H1 (cell line): Measurements from ENCODE around the gene GNL2. TPM values are rescaled to one million over a fixed set of nuclear protein-coding genes. Genes with fewer than 3 reads are reported as not detected.
"Not testable (repeated sequence)": the region's sequence is repeated elsewhere in the genome, so short reads cannot be mapped to it uniquely, and the experiment has no call there.

Experiments used
- CTCF ChIA-PET: fragments of 300-600 bp; sonication (Branson Sonifier 250); formaldehyde crosslinking; loops from one replicate; lab custom pipeline; 2021; ENCODE audit not compliant: partially characterized antibody; lab: Charles Lee
- POLR2A ChIA-PET: fragments of 300-600 bp; sonication (Branson Sonifier 250); formaldehyde crosslinking; loops from one replicate; lab custom pipeline; 2021; ENCODE audit warnings: inconsistent platforms; ENCODE audit not compliant: partially characterized antibody; lab: Charles Lee
- DNase-seq, 2 experiments: peaks; one replicate each; pipeline versions ENCODE4 v3.0.0 to v3.0.0-alpha.2; 2010 to 2022; ENCODE audit warnings: low spot score in 2 of 2, low read depth in 1 of 2, mixed read lengths in 1 of 2
- FAIRE-seq: peaks from 2 replicates; lab custom pipeline; 2011; peaks lifted over from hg19 to GRCh38; lab: Jason Lieb, UNC
- H2AFZ ChIP-seq: 2 replicates; pipeline ENCODE4 v1.8.1; 2012; ENCODE audit warnings: low read length, inconsistent platforms
- H2AK5ac ChIP-seq: 2 replicates; pipeline ENCODE4 v1.6.1; 2013; ENCODE audit warnings: low read depth, low read length
- H2BK120ac ChIP-seq: replicated peaks from 2 replicates; pipeline ENCODE3; 2013; ENCODE audit warnings: low read depth, low read length, inconsistent platforms
- H2BK12ac ChIP-seq: 2 replicates; pipeline ENCODE4 v1.6.1; 2013; ENCODE audit warnings: low read depth, low read length
- H2BK15ac ChIP-seq: 2 replicates; pipeline ENCODE4 v1.6.1; 2013; ENCODE audit warnings: low read length
- H2BK20ac ChIP-seq: 2 replicates; pipeline ENCODE4 v1.6.1; 2013; ENCODE audit warnings: low read length
- H2BK5ac ChIP-seq: 2 replicates; pipeline ENCODE4 v1.6.1; 2013; ENCODE audit warnings: low read depth, low read length
- H3K14ac ChIP-seq: 2 replicates; pipeline ENCODE4 v1.6.1; 2013; ENCODE audit warnings: inconsistent platforms; ENCODE audit not compliant: insufficient read length
- H3K18ac ChIP-seq: 2 replicates; pipeline ENCODE4 v1.6.1; 2013; ENCODE audit warnings: low read length; ENCODE audit errors: extremely low read depth
- H3K23ac ChIP-seq: 2 replicates; pipeline ENCODE4 v1.6.1; 2013; ENCODE audit warnings: inconsistent platforms; ENCODE audit not compliant: insufficient read length
- H3K23me2 ChIP-seq: 2 replicates; pipeline ENCODE4 v1.6.1; 2013; ENCODE audit warnings: low read depth, low read length
- H3K27ac ChIP-seq: 2 replicates; pipeline ENCODE4 v1.6.1; 2011; ENCODE audit warnings: low read depth, low read length, inconsistent platforms
- H3K27me3 ChIP-seq, 4 experiments: replicated peaks in 1 of 4; 1 replicate in 1 of 4; 2 replicates in 3 of 4; pipeline versions ENCODE4 v1.6.1 to v1.8.1; 2011 to 2013; ENCODE audit warnings: low read length in 3 of 4, mild to moderate bottlenecking in 3 of 4, inconsistent platforms in 2 of 4, mixed read lengths in 2 of 4, moderate library complexity in 1 of 4; ENCODE audit not compliant: control insufficient read depth in 3 of 4, insufficient read depth in 3 of 4; ENCODE audit errors: extremely low read depth in 1 of 4
- H3K36me3 ChIP-seq, 4 experiments: 2 replicates each; pipeline versions ENCODE4 v1.6.1 to v1.8.1; 2011 to 2013; ENCODE audit warnings: mild to moderate bottlenecking in 4 of 4, low read length in 3 of 4, moderate library complexity in 2 of 4, control low read depth in 1 of 4, inconsistent platforms in 1 of 4; ENCODE audit not compliant: insufficient read depth in 4 of 4, control insufficient read depth in 2 of 4
- H3K4ac ChIP-seq: replicated peaks from 2 replicates; pipeline ENCODE3; 2013; ENCODE audit warnings: low read length, low read depth, mixed read lengths, inconsistent platforms; ENCODE audit not compliant: insufficient read length
- H3K4me1 ChIP-seq, 4 experiments: replicated peaks in 1 of 4; 1 replicate in 1 of 4; 2 replicates in 3 of 4; pipeline versions ENCODE4 v1.6.1 to v1.8.1; 2011 to 2013; ENCODE audit warnings: low read length in 3 of 4, inconsistent platforms in 2 of 4, mixed read lengths in 1 of 4; ENCODE audit not compliant: insufficient read depth in 4 of 4, control insufficient read depth in 3 of 4
- H3K4me2 ChIP-seq, 2 experiments: 2 replicates each; pipeline versions ENCODE4 v1.6.1 to v1.8.1; 2011 to 2013; ENCODE audit warnings: low read depth in 2 of 2, low read length in 2 of 2, control low read depth in 1 of 2, inconsistent platforms in 1 of 2, mild to moderate bottlenecking in 1 of 2; ENCODE audit not compliant: insufficient read depth in 1 of 2
- H3K4me3 ChIP-seq, 4 experiments: fragments of 200-600, 300-600 bp in 1 of 4; sonication (generic), shearing (Covaris generic), sonication (Bioruptor Twin) in 1 of 4; 2 replicates each; pipeline versions ENCODE4 v1.5.1 to v1.8.1; 2011 to 2016; ENCODE audit warnings: low read length in 4 of 4, low read depth in 3 of 4, control low read depth in 2 of 4, inconsistent platforms in 2 of 4, mild to moderate bottlenecking in 2 of 4, mixed read lengths in 1 of 4, moderate library complexity in 1 of 4; ENCODE audit not compliant: insufficient read depth in 2 of 4; ENCODE audit errors: extremely low read depth in 1 of 4
- H3K56ac ChIP-seq: replicated peaks from 2 replicates; pipeline ENCODE3; 2013; ENCODE audit warnings: low read depth, mild to moderate bottlenecking, mixed read lengths, low read length, inconsistent platforms; ENCODE audit not compliant: insufficient read length
- H3K79me1 ChIP-seq: 2 replicates; pipeline ENCODE4 v1.6.1; 2013; ENCODE audit warnings: low read depth, low read length, control low read depth
- H3K79me2 ChIP-seq, 2 experiments: 2 replicates each; pipeline versions ENCODE4 v1.6.1 to v1.8.1; 2012 to 2013; ENCODE audit warnings: low read length in 2 of 2, mild to moderate bottlenecking in 2 of 2, inconsistent platforms in 1 of 2; ENCODE audit not compliant: insufficient read depth in 2 of 2, control insufficient read depth in 1 of 2
- H3K9ac ChIP-seq, 4 experiments: replicated peaks in 1 of 4; 1 replicate in 1 of 4; 2 replicates in 3 of 4; pipeline versions ENCODE4 v1.6.1 to v1.8.1; 2011 to 2013; ENCODE audit warnings: low read depth in 3 of 4, low read length in 3 of 4, control low read depth in 2 of 4, mild to moderate bottlenecking in 2 of 4, moderate library complexity in 2 of 4, inconsistent platforms in 1 of 4; ENCODE audit errors: extremely low read depth in 1 of 4
- H3K9me3 ChIP-seq, 2 experiments: 2 replicates each; pipeline versions ENCODE4 v1.6.1 to v1.8.1; 2012 to 2013; ENCODE audit warnings: mild to moderate bottlenecking in 2 of 2, moderate library complexity in 2 of 2, control low read depth in 1 of 2, inconsistent platforms in 1 of 2, low read depth in 1 of 2, low read length in 1 of 2, mixed read lengths in 1 of 2; ENCODE audit not compliant: insufficient read depth in 2 of 2
- H4K20me1 ChIP-seq, 2 experiments: replicated peaks in 1 of 2; 2 replicates each; pipeline versions ENCODE3 to v1.8.1; 2011 to 2013; ENCODE audit warnings: inconsistent platforms in 2 of 2, low read length in 2 of 2, mild to moderate bottlenecking in 1 of 2; ENCODE audit not compliant: insufficient read depth in 2 of 2, control insufficient read depth in 1 of 2
- H4K5ac ChIP-seq: 2 replicates; pipeline ENCODE4 v1.6.1; 2013; ENCODE audit warnings: low read length, low read depth, mixed read lengths, inconsistent platforms; ENCODE audit not compliant: insufficient read length
- H4K8ac ChIP-seq: 2 replicates; pipeline ENCODE4 v1.8.0; 2013; ENCODE audit warnings: mild to moderate bottlenecking, moderate library complexity, low read length, inconsistent platforms; ENCODE audit not compliant: insufficient read depth; ENCODE audit errors: extremely low read depth
- H4K91ac ChIP-seq: replicated peaks from 2 replicates; pipeline ENCODE3; 2013; ENCODE audit warnings: low read length, mixed read lengths, inconsistent platforms; ENCODE audit not compliant: insufficient read length
- WGBS, 2 experiments: shearing (Covaris generic) in 1 of 2; methylation state at CpG; one replicate each; pipeline versions ENCODE4 v1.1.6 to v1.1.7; 2013 to 2015; ENCODE audit warnings: low lambda C conversion rate in 2 of 2, mixed read lengths in 2 of 2, inconsistent platforms in 1 of 2, low coverage in 1 of 2, missing lambda C conversion rate in 1 of 2; ENCODE audit not compliant: insufficient replicate concordance in 2 of 2, insufficient coverage in 1 of 2, insufficient read length in 1 of 2; ENCODE audit errors: extremely low coverage in 1 of 2, missing lambda C conversion rate in 1 of 2; 5-methylcytosine and 5-hydroxymethylcytosine counted together
- polyA plus RNA-seq, 7 experiments: library from polyadenylated mRNA; depleted of rRNA in 3 of 7; stranded (reverse) in 5 of 7; unstranded in 2 of 7; fragments of >200 nt in 5 of 7; fragments of 200-250 nt in 2 of 7; gene quantifications; 1 replicate in 5 of 7; 2 replicates in 1 of 7; 4 replicates in 1 of 7; pipeline versions ENCODE4 v1.2.1 to v1.2.3, GENCODE V29; 2011 to 2013; ENCODE audit warnings: missing spikeins in 2 of 7, mixed read lengths in 2 of 7
- total RNA-seq: library from RNA; stranded (reverse); fragmentation: NEBNext Ultra II Directional; extraction: Animal tissue kit (Norgen Biotek cat#: 25700); gene quantifications from 2 replicates; pipeline ENCODE4 v1.2.1, GENCODE V29; 2021

Gene GNL2
- total and polyA plus RNA-seq, 2 of the 8 experiments (the other 6 are each of a cell fraction or from before 2014, with no cell fraction given) = 22.2 to 88.3 TPM

DNA sequence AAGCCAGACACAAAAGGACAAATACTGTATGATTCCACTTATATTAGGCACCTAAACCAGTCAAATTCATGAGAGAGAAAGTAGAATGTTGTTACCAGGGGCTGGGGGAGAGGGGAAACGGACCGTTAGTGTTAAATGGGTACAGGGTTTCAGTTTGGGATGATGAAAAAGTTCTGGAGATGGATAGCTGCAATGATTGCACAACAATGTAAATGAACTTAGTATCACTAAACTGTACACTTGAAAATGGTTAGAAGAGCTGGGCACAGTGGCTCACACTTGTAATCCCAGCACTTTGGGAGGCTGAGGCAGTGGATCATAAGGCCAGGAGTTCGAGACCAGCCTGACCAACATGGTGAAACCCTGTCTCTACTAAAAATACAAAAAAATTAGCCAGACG lies 11.2 kb downstream of the GNL2 start:
- not testable (repeated sequence) for H3K14ac ChIP-seq, H3K23ac ChIP-seq, H2AK5ac ChIP-seq, H3K79me2 ChIP-seq, H3K79me1 ChIP-seq, H3K4me1 ChIP-seq, H2BK12ac ChIP-seq, H4K5ac ChIP-seq, H4K8ac ChIP-seq, DNase-seq, H3K9me3 ChIP-seq, H3K9ac ChIP-seq, H3K4ac ChIP-seq, H4K91ac ChIP-seq, H3K4me3 ChIP-seq, H2BK5ac ChIP-seq, H4K20me1 ChIP-seq, H3K27me3 ChIP-seq, H2BK20ac ChIP-seq, H3K56ac ChIP-seq, H2BK120ac ChIP-seq, H3K27ac ChIP-seq, FAIRE-seq, H2BK15ac ChIP-seq, H3K4me2 ChIP-seq, H2AFZ ChIP-seq, H3K23me2 ChIP-seq, H3K18ac ChIP-seq
- POLR2A ChIA-PET = interaction anchor here (2.0 kb wide), 1 partner anchor 10 kb away, joined by 9 read pairs; the partner anchor contains the start of gene GNL2
- peaks cover 22 to 75% (median 58%) of the 10 kb centered on the region in 4 experiments for H3K36me3 ChIP-seq
- CTCF ChIA-PET = interaction anchor here (0.6 to 0.7 kb wide), 2 partner anchors 15 to 97 kb away, joined by 3 read pairs; no protein-coding TSS in a partner anchor
- 95% methylated on average over 4 of the region's 4 CpGs; no CpG with 5 or more reads in 1 of the 2 experiments for WGBS, 2 experiments
